Measurements from ENCODE around the gene RPS14. TPM values are rescaled to one million over a fixed set of nuclear protein-coding genes. Genes with fewer than 3 reads are reported as not detected.

RPS14 gene
- polyA plus RNA-seq, 1 of the 3 experiments (the other 2 are of a cell fraction) = 10,227 TPM

DNA sequence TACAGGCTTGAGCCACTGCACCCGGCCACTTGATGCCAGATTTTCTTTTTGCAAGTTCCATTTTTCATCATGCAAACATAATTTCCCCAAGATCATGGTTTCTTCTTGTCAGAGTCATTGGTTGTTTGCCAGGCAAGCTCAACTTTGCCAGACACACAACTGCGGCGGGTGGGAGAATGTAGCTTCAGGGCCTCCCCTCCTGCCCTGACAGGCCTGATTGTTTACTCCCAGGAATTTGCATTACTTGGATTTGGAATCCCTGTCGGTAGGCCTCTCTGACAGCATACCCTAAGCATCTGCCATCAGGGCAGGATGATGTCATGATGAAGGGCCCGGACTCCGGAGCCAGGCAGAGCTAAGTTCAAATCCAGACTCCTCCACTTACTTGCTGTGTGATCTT is 15.1 kb downstream of the RPS14 start:
- no peak for DNase-seq

DNA sequence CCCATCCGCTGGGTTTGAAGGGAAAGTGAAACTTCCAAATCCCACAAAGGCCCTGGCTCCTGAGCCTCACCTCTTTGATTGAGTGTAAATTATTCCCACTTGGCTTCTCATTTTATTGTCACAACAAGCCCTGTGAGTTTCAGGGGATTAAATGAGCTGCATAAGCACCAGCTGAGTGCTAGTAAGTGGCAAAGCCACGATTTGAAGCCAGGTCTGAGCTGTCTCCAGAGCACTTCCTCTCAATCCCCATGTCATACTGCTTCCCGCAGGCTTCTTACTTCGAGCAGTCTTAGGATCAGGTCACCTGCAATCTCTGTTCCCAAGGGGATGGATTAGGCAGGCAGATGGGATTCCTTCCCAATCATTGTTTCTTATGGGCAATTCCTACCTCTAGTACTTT is 18.0 kb downstream of the RPS14 start:
- Histone ChIP-seq H3K4me2 (no peak overlapping the region), H3K9ac (no peak overlapping the region), H4K20me1 (ENCODE audit: insufficient read depth) (no peaks in the 10 kb centered on the region), H3K27me3 (ENCODE audit: insufficient read depth) (no peaks in the 10 kb centered on the region), H3K27ac (ENCODE audit: low read depth in 2 of 2, low read length in 1 of 2) (no peak overlapping the region), H3K9me2 (no peaks in the 10 kb centered on the region), H3K4me3 (ENCODE audit: low read depth in 2 of 2, low read length in 1 of 2) (no peak overlapping the region), H2AFZ (ENCODE audit: low read depth) (no peak overlapping the region), H3K79me2 (ENCODE audit: insufficient read depth) (no peaks in the 10 kb centered on the region), H3F3A (replicated peaks; ENCODE audit: insufficient read depth) (no peaks in the 10 kb centered on the region), H3K4me1 (ENCODE audit: control insufficient read depth in 1 of 2, insufficient read depth in 2 of 2, low read depth in 1 of 2, low read length in 1 of 2) (no peaks in the 10 kb centered on the region; a peak in 1 of 4 replicates), H3K36me3 (replicated peaks in 1 of 2; ENCODE audit: control insufficient read depth in 1 of 2, insufficient read depth in 2 of 2, low read length in 1 of 2) (no peaks in the 10 kb centered on the region), H3K9me3 (no peaks in the 10 kb centered on the region)
- ChIA-PET CTCF (no interaction called here), POLR2A (no interaction called here)
- WGBS (ENCODE audit: low lambda C conversion rate) = 70% methylated on average over 4 of the region's 4 CpGs
- TF ChIP-seq, protein P1, sequence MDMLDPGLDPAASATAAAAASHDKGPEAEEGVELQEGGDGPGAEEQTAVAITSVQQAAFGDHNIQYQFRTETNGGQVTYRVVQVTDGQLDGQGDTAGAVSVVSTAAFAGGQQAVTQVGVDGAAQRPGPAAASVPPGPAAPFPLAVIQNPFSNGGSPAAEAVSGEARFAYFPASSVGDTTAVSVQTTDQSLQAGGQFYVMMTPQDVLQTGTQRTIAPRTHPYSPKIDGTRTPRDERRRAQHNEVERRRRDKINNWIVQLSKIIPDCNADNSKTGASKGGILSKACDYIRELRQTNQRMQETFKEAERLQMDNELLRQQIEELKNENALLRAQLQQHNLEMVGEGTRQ (IDR thresholded peaks at IDR 0.05; ENCODE audit: borderline replicate concordance, low read depth, low read length) = no peak
- no peak for TF ChIP-seq NRF1 (IDR thresholded peaks at IDR 0.05; ENCODE audit: low read depth, low read length)
- no peak for TF ChIP-seq RFX5 (IDR thresholded peaks at IDR 0.05; ENCODE audit: low read length)
- TF ChIP-seq POLR2AphosphoS5 (IDR thresholded peaks at IDR 0.05; ENCODE audit: low read depth, low read length) = no peak
- TF ChIP-seq TEAD4 (IDR thresholded peaks at IDR 0.05; ENCODE audit: borderline replicate concordance, insufficient read depth) = no peak
- no peak for TF ChIP-seq CHD2 (IDR thresholded peaks at IDR 0.05; ENCODE audit: low read length, partially characterized antibody)
- DNase-seq = no peak

More for the DNA sequence above, 15.1 kb downstream of the RPS14 start:
- Histone ChIP-seq H3K36me3 (replicated peaks in 1 of 2; ENCODE audit: control insufficient read depth in 1 of 2, insufficient read depth in 2 of 2, low read length in 1 of 2) (no peaks in the 10 kb centered on the region), H3K27ac (ENCODE audit: low read depth in 2 of 2, low read length in 1 of 2) (no peak overlapping the region), H4K20me1 (ENCODE audit: insufficient read depth) (no peaks in the 10 kb centered on the region), H2AFZ (ENCODE audit: low read depth) (no peak overlapping the region), H3K27me3 (ENCODE audit: insufficient read depth) (no peaks in the 10 kb centered on the region), H3K9me3 (no peaks in the 10 kb centered on the region), H3K4me2 (no peak overlapping the region), H3K9ac (no peak overlapping the region), H3K9me2 (no peaks in the 10 kb centered on the region), H3K79me2 (ENCODE audit: insufficient read depth) (no peaks in the 10 kb centered on the region), H3F3A (replicated peaks; ENCODE audit: insufficient read depth) (peaks cover 8% of the 10 kb centered on the region), H3K4me1 (ENCODE audit: control insufficient read depth in 1 of 2, insufficient read depth in 2 of 2, low read depth in 1 of 2, low read length in 1 of 2) (no peaks in the 10 kb centered on the region; a peak in 1 of 4 replicates), H3K4me3 (ENCODE audit: low read depth in 2 of 2, low read length in 1 of 2) (no peak overlapping the region)
- 63% methylated on average over 6 of the region's 6 CpGs for WGBS (ENCODE audit: low lambda C conversion rate)
- POLR2A ChIA-PET = no interaction called here
- CTCF ChIA-PET = interaction anchor here (1.1 to 2.0 kb wide), 6 partner anchors 9 to 59 kb away, joined by 3 to 5 read pairs (median 3); no protein-coding TSS in a partner anchor
- TF ChIP-seq FOSL2 (IDR thresholded peaks at IDR 0.05; ENCODE audit: borderline replicate concordance, low read depth) (no peak), MEF2A (IDR thresholded peaks at IDR 0.05; ENCODE audit: borderline replicate concordance, low read depth) (no peak), POLR2AphosphoS5 (IDR thresholded peaks at IDR 0.05; ENCODE audit: low read depth, low read length) (no peak), ELF1 (IDR thresholded peaks at IDR 0.05) (no peak), GATA2 (CRISPR knock-in tag; IDR thresholded peaks at IDR 0.05) (no peak), SIN3A (IDR thresholded peaks at IDR 0.05; ENCODE audit: borderline replicate concordance, low read depth, low read length) (no peak), JUND (IDR thresholded peaks at IDR 0.05) (no peak), FOXM1 (IDR thresholded peaks at IDR 0.05; ENCODE audit: low read depth) (no peak), TCF12 (IDR thresholded peaks at IDR 0.05) (no peak), CHD2 (IDR thresholded peaks at IDR 0.05; ENCODE audit: low read length, partially characterized antibody) (no peak)
- TF ChIP-seq, protein P2, sequence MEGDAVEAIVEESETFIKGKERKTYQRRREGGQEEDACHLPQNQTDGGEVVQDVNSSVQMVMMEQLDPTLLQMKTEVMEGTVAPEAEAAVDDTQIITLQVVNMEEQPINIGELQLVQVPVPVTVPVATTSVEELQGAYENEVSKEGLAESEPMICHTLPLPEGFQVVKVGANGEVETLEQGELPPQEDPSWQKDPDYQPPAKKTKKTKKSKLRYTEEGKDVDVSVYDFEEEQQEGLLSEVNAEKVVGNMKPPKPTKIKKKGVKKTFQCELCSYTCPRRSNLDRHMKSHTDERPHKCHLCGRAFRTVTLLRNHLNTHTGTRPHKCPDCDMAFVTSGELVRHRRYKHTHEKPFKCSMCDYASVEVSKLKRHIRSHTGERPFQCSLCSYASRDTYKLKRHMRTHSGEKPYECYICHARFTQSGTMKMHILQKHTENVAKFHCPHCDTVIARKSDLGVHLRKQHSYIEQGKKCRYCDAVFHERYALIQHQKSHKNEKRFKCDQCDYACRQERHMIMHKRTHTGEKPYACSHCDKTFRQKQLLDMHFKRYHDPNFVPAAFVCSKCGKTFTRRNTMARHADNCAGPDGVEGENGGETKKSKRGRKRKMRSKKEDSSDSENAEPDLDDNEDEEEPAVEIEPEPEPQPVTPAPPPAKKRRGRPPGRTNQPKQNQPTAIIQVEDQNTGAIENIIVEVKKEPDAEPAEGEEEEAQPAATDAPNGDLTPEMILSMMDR (IDR thresholded peaks at IDR 0.05) = no peak
- TF ChIP-seq, protein P3, sequence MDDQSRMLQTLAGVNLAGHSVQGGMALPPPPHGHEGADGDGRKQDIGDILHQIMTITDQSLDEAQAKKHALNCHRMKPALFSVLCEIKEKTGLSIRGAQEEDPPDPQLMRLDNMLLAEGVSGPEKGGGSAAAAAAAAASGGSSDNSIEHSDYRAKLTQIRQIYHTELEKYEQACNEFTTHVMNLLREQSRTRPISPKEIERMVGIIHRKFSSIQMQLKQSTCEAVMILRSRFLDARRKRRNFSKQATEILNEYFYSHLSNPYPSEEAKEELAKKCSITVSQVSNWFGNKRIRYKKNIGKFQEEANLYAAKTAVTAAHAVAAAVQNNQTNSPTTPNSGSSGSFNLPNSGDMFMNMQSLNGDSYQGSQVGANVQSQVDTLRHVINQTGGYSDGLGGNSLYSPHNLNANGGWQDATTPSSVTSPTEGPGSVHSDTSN (IDR thresholded peaks at IDR 0.05) = no peak
- TF ChIP-seq, protein P4, sequence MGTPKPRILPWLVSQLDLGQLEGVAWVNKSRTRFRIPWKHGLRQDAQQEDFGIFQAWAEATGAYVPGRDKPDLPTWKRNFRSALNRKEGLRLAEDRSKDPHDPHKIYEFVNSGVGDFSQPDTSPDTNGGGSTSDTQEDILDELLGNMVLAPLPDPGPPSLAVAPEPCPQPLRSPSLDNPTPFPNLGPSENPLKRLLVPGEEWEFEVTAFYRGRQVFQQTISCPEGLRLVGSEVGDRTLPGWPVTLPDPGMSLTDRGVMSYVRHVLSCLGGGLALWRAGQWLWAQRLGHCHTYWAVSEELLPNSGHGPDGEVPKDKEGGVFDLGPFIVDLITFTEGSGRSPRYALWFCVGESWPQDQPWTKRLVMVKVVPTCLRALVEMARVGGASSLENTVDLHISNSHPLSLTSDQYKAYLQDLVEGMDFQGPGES (IDR thresholded peaks at IDR 0.05; ENCODE audit: low read depth, low read length) = no peak

Measured in SK-N-SH (cell line).